A673 (cell line): ENCODE data around the gene CFAP221. TPM values are rescaled to one million over a fixed set of nuclear protein-coding genes. Genes with fewer than 3 reads are reported as not detected.

Experiments
- BruUV-seq: library from RNA; stranded (reverse); fragments of 400-500 nt; replicated peaks from 2 replicates; lab custom pipeline; 2021; lab: Mats Ljungman, UMichigan
- CTCF ChIA-PET: fragments of 300-600 bp; sonication (Branson Sonifier 250); formaldehyde crosslinking; loops from one replicate; lab custom pipeline; 2022; ENCODE audit warnings: antibody characterized with exemption; lab: Charles Lee
- POLR2A ChIA-PET: fragments of 300-600 bp; sonication (Branson Sonifier 250); formaldehyde crosslinking; loops from one replicate; lab custom pipeline; 2022; ENCODE audit warnings: antibody characterized with exemption; ENCODE audit not compliant: low non-redundant PET; lab: Charles Lee
- DNase-seq: peaks from one replicate; pipeline ENCODE4 v3.0.0-alpha.2; 2015; ENCODE audit warnings: low spot score
- H3K27ac ChIP-seq: fragments of 200-600 bp; sonication (generic); 2 replicates; pipeline ENCODE4 v1.5.1; 2016; ENCODE audit warnings: mixed run types, low read depth, mild to moderate bottlenecking, mixed read lengths, antibody characterized with exemption, low read length; ENCODE audit not compliant: poor library complexity, severe bottlenecking
- H3K27me3 ChIP-seq: fragments of 200-600 bp; sonication (generic); replicated peaks from 2 replicates; pipeline ENCODE4 v1.6.1; 2017; ENCODE audit warnings: mixed run types, low read depth, mild to moderate bottlenecking, mixed read lengths, antibody characterized with exemption, low read length; ENCODE audit not compliant: insufficient read depth, poor library complexity
- H3K36me3 ChIP-seq: fragments of 200-600 bp; sonication (generic); 2 replicates; pipeline ENCODE4 v1.6.1; 2016; ENCODE audit warnings: mixed run types, mild to moderate bottlenecking, mixed read lengths, antibody characterized with exemption, low read length; ENCODE audit not compliant: insufficient read depth, poor library complexity, severe bottlenecking
- H3K4me1 ChIP-seq: fragments of 200-600 bp; sonication (generic); 2 replicates; pipeline ENCODE4 v1.6.1; 2017; ENCODE audit warnings: mixed run types, mild to moderate bottlenecking, mixed read lengths, antibody characterized with exemption, low read length; ENCODE audit not compliant: insufficient read depth, poor library complexity, severe bottlenecking
- H3K4me3 ChIP-seq: fragments of 200-600 bp; sonication (generic); 2 replicates; pipeline ENCODE4 v1.5.1; 2016; ENCODE audit warnings: low read depth, mixed run types, mild to moderate bottlenecking, mixed read lengths, low read length; ENCODE audit not compliant: poor library complexity, severe bottlenecking
- H3K9me3 ChIP-seq: fragments of 200-600 bp; sonication (generic); 2 replicates; pipeline ENCODE4 v1.6.1; 2016; ENCODE audit warnings: mixed run types, low read depth, mild to moderate bottlenecking, mixed read lengths, antibody characterized with exemption, low read length; ENCODE audit not compliant: poor library complexity, severe bottlenecking
- EZH2 ChIP-seq: fragments of 200-600 bp; sonication (generic); IDR thresholded peaks from 2 replicates; pipeline ENCODE4 v1.6.1; 2017; ENCODE audit warnings: borderline replicate concordance, low read depth, mild to moderate bottlenecking, mixed read lengths, antibody characterized with exemption, low read length; ENCODE audit not compliant: poor library complexity, severe bottlenecking
- intact Hi-C: fragments of 100-400 bp; cut with micrococcal nuclease; formaldehyde crosslinking; loops from one replicate; pipeline ENCODE4 v1.10.0; 2022; ENCODE audit not compliant: unreplicated experiment
- total RNA-seq: library from RNA; stranded (reverse); gene quantifications from 2 replicates; pipeline ENCODE4 v1.2.3, GENCODE V29; 2021
- TF ChIP-seq, protein P1 (sequence below): fragments of 300-800, 200-600 bp; sonication (generic); conservative IDR thresholded peaks from 2 replicates; pipeline ENCODE4 v1.5.1; 2017; ENCODE audit warnings: low read depth, mild to moderate bottlenecking, antibody characterized with exemption, low read length, moderate library complexity, mixed read lengths

Gene CFAP221
- total RNA-seq, 1 experiment from 2014 or later = 1.5 TPM

DNA sequence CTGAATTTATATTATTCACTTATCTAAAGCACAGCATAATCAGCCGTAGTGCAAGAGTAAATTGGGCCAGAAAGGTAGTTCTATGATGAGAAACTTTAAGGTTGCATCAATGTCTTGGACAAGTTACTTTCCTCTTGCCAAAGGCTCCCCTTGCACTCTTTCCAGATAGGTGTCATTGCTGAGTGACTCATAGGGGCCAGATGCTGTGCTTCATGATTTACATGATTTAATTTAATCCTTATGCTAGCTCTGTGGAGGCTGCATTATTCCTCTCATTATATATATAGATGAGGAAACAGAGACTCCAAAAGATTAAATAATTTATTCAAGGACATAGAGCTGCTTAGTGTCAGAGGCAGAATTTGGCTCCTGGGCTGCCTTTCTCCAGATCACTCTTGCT, 5.0 kb downstream of the CFAP221 start:
- no peak for TF ChIP-seq EZH2
- TF ChIP-seq, protein P1, sequence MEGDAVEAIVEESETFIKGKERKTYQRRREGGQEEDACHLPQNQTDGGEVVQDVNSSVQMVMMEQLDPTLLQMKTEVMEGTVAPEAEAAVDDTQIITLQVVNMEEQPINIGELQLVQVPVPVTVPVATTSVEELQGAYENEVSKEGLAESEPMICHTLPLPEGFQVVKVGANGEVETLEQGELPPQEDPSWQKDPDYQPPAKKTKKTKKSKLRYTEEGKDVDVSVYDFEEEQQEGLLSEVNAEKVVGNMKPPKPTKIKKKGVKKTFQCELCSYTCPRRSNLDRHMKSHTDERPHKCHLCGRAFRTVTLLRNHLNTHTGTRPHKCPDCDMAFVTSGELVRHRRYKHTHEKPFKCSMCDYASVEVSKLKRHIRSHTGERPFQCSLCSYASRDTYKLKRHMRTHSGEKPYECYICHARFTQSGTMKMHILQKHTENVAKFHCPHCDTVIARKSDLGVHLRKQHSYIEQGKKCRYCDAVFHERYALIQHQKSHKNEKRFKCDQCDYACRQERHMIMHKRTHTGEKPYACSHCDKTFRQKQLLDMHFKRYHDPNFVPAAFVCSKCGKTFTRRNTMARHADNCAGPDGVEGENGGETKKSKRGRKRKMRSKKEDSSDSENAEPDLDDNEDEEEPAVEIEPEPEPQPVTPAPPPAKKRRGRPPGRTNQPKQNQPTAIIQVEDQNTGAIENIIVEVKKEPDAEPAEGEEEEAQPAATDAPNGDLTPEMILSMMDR = no peak
- intact Hi-C loops = no loop called here
- DNase-seq = peak; percentile 62
- CTCF ChIA-PET = no interaction called here
- no peaks in the 10 kb centered on the region for H3K9me3 ChIP-seq
- peaks cover 3% of the 10 kb centered on the region for H3K4me1 ChIP-seq
- POLR2A ChIA-PET = no interaction called here
- no peaks in the 10 kb centered on the region for H3K36me3 ChIP-seq
- BruUV-seq = no TSS peak
- H3K4me3 ChIP-seq = no peak overlapping the region
- no peaks in the 10 kb centered on the region for H3K27me3 ChIP-seq
- no peak overlapping the region for H3K27ac ChIP-seq

DNA sequence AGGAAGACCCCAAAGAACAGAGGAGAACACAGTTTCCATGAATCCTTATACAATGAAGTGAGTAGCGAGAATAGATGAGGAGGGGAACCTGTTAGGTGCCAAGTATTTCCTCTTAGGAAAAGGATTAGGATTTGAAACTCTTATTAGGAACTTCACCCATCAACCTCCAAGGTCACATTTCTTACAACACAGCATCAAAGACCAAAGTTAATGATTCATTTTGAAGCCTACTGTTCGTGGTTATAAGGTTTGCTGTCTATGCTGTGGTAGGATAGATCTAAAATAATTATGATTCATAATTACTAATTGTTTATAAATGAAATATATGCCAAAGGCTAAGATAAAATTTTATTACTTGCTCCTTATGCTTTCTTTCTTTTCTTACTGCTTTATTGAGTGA, 6.1 kb downstream of the CFAP221 start:
- POLR2A ChIA-PET = no interaction called here
- H3K9me3 ChIP-seq = no peaks in the 10 kb centered on the region
- TF ChIP-seq, protein P1 = no peak
- no peak for TF ChIP-seq EZH2
- intact Hi-C loops = no loop called here
- H3K27me3 ChIP-seq = no peaks in the 10 kb centered on the region
- no TSS peak for BruUV-seq
- H3K4me1 ChIP-seq = peaks cover 3% of the 10 kb centered on the region
- H3K27ac ChIP-seq = no peak overlapping the region
- H3K4me3 ChIP-seq = no peak overlapping the region
- no peaks in the 10 kb centered on the region for H3K36me3 ChIP-seq
- CTCF ChIA-PET = no interaction called here
- DNase-seq = no peak

DNA sequence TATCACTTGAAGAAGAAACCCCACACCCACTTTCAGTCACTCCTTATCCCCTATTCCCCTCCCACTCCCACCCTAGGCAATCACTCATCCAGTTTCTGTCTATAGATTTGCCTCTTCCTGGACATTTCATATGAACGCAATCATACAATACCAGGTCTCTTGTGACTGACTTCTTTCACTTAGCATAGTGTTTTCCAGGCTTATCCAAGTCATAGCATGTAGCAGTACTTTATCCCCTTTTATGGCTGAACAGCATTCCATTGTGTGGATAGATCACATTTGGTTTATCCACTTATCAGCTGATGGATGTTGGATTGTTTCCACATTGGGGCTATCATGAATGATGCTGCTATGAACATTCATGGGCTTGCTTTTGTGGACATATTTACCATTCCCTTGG, 6.6 kb downstream of the CFAP221 start:
- DNase-seq = no peak
- Histone ChIP-seq H3K4me1 (peaks cover 3% of the 10 kb centered on the region), H3K27ac (no peak overlapping the region), H3K36me3 (no peaks in the 10 kb centered on the region), H3K9me3 (no peaks in the 10 kb centered on the region), H3K4me3 (no peak overlapping the region), H3K27me3 (no peaks in the 10 kb centered on the region)
- POLR2A ChIA-PET = no interaction called here
- TF ChIP-seq, protein P1 = no peak
- TF ChIP-seq EZH2 = no peak
- intact Hi-C loops = no loop called here
- CTCF ChIA-PET = no interaction called here
- BruUV-seq = no TSS peak
